ENCODE results near the gene CSTB.

CSTB gene

DNA sequence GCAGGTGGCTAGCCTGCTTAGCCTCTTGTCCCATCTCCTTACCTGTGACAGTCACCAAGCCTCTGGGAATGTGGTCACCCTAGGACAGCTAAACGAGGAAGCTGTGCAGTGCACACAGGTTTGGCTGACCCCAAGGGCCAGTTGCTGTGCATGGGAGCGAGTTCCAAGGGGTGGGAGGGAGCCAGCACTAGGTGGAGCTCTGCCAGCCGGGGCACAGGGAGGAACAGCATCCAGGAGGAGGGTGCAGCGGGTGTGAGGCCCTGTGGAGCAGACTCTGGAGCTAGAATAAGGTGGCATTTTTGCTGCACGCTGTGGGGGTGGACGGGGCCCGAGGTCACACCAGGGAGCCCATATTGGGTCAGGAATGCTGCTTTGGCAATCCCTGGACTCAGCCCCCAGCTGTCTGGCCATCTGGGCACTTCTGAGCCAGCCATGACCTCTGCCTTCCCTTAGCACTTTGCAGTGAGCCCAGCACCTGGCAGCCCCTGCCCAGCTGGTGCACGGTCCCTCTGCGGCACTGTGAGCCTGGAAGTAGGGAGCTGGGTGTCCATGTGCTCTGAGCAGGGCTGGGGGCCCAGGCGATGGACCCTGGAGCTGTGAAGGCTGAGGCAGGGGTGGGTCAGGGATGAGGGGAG lies 48.5 kb downstream of the CSTB start:
- DNase-seq: peak in 1 of 2 donors; percentile 42

- peak in 1 of 2 donors; percentile 41 for DNase-seq
These were observed 49.2 kb downstream of the CSTB start for GRCh38 chr21:43726686-43727518.
